Urinary bladder (tissue), 4 donors: ENCODE results near the gene METTL5. TPM values are rescaled to one million over a fixed set of nuclear protein-coding genes. Genes with fewer than 3 reads are reported as not detected.
"Not testable (repeated sequence)": the region's sequence is repeated elsewhere in the genome, so short reads cannot be mapped to it uniquely, and the experiment has no call there.

Source experiments
- DNase-seq: peaks from one replicate; pipeline ENCODE4 v3.0.0-alpha.2; 2015; ENCODE audit errors: extremely low spot score
- H3K27ac ChIP-seq: one replicate; pipeline ENCODE4 v1.5.1; 2013; ENCODE audit warnings: low read depth, mild to moderate bottlenecking, moderate library complexity
- H3K36me3 ChIP-seq: one replicate; pipeline ENCODE4 v1.6.1; 2013; ENCODE audit warnings: mild to moderate bottlenecking, moderate library complexity; ENCODE audit not compliant: insufficient read depth
- H3K4me1 ChIP-seq: one replicate; pipeline ENCODE4 v1.6.1; 2013; ENCODE audit warnings: mild to moderate bottlenecking, moderate library complexity; ENCODE audit not compliant: insufficient read depth
- H3K4me3 ChIP-seq: one replicate; pipeline ENCODE4 v1.5.1; 2013; ENCODE audit warnings: low read depth, low read length
- WGBS: extraction: QIAGEN DNeasy Blood & Tissue Kit; methylation state at CpG from one replicate; pipeline ENCODE4 v1.1.7; 2013; 5-methylcytosine and 5-hydroxymethylcytosine counted together
- polyA plus RNA-seq: library from polyadenylated mRNA; stranded (reverse); fragments of 200-250 nt; gene quantifications from one replicate; pipeline ENCODE4 v1.2.3, GENCODE V29; 2013
- total RNA-seq: library from RNA; depleted of rRNA; stranded (reverse); fragments of >200 nt; gene quantifications from one replicate; pipeline ENCODE4 v1.2.3, GENCODE V29; 2014
- donor health status: healthy with polysubstance abuse.
- donor health status: healthy.

The METTL5 gene
- total and polyA plus RNA-seq, 2 donors: 47.6 to 61.1 TPM

DNA sequence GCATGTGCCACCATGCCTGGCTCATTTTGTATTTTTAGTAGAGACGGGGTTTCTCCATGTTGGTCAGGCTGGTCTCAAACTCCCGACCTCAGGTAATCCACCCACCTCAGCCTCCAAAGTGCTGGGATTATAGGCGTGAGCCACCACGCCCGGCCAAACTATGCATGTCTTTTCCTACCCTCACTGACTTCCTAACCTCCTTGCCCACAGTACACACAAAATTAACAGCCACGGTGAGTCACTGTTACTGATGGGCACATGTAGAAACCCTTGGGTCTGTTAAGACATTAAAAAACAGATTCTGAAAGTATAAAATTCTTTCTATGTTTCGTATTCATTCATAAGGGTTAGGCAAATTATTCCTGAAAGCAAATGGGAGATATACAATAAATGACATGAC is 4.6 kb downstream of the METTL5 start:
- 82% methylated on average over 7 of the region's 7 CpGs for WGBS
- not testable (repeated sequence) for H3K27ac ChIP-seq

DNA sequence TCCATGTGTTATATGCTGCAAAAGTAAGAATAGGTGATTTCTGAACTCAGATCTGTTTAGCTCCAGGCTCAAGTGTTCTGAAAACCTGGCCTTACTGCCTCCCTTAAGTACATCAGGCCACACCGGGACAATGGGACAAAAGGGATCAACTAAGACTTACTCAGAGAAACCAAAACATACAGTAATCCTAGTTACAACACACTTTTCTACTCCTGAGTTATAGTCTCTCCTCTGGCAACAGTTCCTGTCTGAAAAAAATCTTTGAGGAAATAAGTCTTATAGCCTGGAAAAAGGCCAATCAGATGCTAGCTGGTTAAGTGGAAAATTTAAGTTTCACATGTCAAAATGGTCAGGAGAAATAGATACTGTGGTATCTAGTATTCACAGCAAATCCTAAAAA is 5.6 kb downstream of the METTL5 start:
- Histone ChIP-seq H3K4me1 (no peaks in the 10 kb centered on the region), H3K27ac (no peak overlapping the region), H3K36me3 (peaks cover 2% of the 10 kb centered on the region), H3K4me3 (no peak overlapping the region)
- no peak for DNase-seq
- WGBS: 58% methylated on average over 1 of the region's 1 CpG

More for the DNA sequence above, 4.6 kb downstream of the METTL5 start:
- DNase-seq, H3K4me3 ChIP-seq, H3K36me3 ChIP-seq, H3K4me1 ChIP-seq: not testable (repeated sequence)

DNA sequence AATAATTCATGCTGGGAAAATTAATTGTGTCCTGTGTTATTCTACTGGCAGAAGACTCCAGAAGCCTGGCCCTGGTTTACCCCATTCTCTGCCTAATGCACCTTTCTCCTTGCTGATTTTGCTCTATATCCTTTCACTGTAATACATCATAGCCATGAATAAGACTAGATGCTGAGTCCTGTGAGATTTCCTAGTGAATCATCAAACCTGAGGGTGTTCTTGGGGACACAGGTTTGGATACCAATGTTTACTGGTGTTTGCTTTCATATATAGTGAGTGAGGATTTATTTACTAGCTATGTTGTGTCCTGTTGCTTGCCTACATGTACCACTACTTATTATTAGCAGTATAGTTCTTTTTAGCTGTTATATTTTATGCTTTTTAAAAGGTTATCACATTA is 6.5 kb downstream of the METTL5 start:
- Histone ChIP-seq H3K4me1 (no peaks in the 10 kb centered on the region), H3K27ac (no peak overlapping the region), H3K36me3 (peaks cover 3% of the 10 kb centered on the region), H3K4me3 (no peak overlapping the region)
- no peak for DNase-seq

DNA sequence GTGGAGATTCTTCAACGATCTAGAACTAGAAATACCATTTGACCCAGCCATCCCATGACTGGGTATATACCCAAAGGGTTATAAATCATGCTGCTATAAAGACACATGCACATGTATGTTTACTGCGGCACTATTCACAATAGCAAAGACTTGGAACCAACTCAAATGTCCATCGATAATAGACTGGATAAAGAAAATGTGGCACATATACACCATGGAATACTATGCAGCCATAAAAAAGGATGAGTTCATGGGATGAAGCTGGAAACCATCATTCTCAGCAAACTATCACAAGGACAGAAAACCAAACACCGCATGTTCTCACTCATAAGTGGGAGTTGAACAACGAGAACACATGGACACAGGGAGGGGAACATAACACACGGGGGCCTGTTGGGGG is 7.3 kb downstream of the METTL5 start:
- H3K36me3 ChIP-seq, H3K4me1 ChIP-seq: not testable (repeated sequence)

DNA sequence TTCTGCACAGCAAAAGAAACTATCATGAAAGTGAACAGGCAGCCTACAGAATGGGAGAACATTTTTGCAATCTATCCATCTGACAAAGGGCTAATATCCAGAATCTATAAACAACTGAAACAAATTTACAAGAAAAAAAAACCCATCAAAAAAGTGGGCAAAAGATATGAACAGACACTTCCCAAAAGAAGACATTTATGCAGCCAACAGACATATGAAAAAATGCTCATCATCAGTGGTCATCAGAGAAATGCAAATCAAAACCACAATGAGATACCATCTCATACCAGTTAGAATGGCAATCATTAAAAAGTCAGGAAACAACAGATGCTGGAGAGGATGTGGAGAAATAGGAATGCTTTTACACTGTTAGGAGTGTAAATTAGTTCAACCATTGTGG is 7.7 kb downstream of the METTL5 start:
- not testable (repeated sequence) for H3K27ac ChIP-seq, H3K4me3 ChIP-seq, H3K4me1 ChIP-seq, DNase-seq, H3K36me3 ChIP-seq

More for the DNA sequence above, 7.3 kb downstream of the METTL5 start:
- not testable (repeated sequence) for DNase-seq, H3K4me3 ChIP-seq, H3K27ac ChIP-seq
- WGBS: 96% methylated on average over 6 of the region's 6 CpGs

DNA sequence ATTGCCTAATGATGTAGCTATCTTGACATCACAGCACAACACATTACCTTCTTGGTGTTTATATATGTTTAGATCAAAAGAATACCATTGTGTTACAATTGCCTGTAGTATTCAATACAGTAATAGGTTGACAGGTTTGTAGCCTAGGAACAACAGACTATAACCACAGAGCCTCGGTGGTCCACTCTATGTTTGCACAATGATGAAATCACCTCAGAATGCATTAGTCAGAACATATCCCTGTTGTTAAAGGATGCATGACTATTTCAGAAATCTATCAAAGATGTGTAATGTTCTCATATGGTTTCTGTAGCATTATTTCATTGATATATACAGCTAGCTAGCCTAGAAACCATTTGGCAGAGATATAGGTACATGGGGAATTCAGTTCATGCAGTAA is 8.9 kb downstream of the METTL5 start:
- no peak for DNase-seq
- H3K4me1 ChIP-seq: no peaks in the 10 kb centered on the region
- no peak overlapping the region for H3K27ac ChIP-seq
- WGBS: 65% methylated on average over 1 of the region's 1 CpG
- H3K36me3 ChIP-seq: peaks cover 9% of the 10 kb centered on the region
- H3K4me3 ChIP-seq: no peak overlapping the region

DNA sequence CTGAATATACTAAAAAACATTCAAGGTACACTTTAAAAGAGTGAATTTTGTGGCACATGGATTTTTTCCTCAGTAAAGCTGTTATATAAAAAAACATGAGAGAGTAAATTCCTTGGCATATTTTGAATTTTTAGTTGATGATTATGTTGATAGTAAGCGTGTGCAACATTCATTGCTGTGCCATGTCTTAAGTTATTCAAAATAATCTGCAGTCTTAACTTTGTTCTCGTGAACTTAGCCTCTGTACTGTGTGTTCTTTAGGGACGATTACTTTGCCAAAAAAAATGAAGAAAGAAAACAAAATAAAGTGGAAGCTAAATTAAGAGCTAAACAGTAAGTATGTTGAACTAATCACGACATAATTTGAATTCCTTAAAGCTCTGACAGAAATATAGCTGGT is 16.5 kb downstream of the METTL5 start:
- 78% methylated on average over 4 of the region's 4 CpGs for WGBS
- peaks cover 9% of the 10 kb centered on the region for H3K36me3 ChIP-seq
- DNase-seq: no peak
- no peak overlapping the region for H3K4me3 ChIP-seq
- no peaks in the 10 kb centered on the region for H3K4me1 ChIP-seq
- H3K27ac ChIP-seq: no peak overlapping the region

DNA sequence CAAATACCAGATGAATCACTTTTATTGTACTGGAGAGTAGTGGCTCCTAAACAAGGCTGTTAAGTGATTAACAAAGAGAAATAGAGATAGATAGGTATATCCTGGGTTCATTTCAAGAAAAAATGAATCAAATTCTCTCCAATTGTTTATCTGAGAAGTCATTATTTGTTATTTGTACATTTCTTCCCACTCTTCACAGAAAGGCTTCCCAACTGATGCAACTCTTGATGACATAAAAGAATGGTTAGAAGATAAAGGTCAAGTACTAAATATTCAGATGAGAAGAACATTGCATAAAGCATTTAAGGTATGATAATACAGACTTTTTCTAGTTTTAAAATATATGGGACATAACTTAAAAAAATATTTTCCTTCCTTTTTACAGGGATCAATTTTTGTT is 18.1 kb downstream of the METTL5 start:
- Histone ChIP-seq H3K36me3 (peaks cover 6% of the 10 kb centered on the region), H3K27ac (no peak overlapping the region), H3K4me3 (no peak overlapping the region), H3K4me1 (no peaks in the 10 kb centered on the region)
- no peak for DNase-seq

DNA sequence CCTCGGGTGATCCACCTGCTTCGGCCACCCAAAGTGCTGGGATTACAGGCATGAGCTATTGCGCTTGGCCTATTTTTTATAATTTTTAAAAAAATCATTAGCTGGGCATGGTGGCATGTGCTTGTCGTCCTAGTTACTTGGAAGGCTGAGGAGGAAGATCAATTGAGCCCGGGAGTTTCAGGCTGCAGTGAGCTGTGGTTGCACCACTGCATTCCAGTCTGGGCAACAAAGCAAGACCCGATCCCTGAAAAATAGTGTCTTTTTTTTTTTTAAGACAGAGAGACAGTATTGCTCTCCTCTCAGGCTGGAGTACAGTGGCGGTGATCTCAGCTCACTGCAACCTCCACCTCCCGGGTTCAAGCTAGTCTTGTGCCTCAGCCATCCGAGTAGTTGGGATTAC is 21.2 kb downstream of the METTL5 start:
- no peak for DNase-seq
- Histone ChIP-seq H3K36me3 (peaks cover 6% of the 10 kb centered on the region), H3K4me3 (no peak overlapping the region), H3K4me1 (no peaks in the 10 kb centered on the region), H3K27ac (no peak overlapping the region)
- 92% methylated on average over 9 of the region's 9 CpGs for WGBS

DNA sequence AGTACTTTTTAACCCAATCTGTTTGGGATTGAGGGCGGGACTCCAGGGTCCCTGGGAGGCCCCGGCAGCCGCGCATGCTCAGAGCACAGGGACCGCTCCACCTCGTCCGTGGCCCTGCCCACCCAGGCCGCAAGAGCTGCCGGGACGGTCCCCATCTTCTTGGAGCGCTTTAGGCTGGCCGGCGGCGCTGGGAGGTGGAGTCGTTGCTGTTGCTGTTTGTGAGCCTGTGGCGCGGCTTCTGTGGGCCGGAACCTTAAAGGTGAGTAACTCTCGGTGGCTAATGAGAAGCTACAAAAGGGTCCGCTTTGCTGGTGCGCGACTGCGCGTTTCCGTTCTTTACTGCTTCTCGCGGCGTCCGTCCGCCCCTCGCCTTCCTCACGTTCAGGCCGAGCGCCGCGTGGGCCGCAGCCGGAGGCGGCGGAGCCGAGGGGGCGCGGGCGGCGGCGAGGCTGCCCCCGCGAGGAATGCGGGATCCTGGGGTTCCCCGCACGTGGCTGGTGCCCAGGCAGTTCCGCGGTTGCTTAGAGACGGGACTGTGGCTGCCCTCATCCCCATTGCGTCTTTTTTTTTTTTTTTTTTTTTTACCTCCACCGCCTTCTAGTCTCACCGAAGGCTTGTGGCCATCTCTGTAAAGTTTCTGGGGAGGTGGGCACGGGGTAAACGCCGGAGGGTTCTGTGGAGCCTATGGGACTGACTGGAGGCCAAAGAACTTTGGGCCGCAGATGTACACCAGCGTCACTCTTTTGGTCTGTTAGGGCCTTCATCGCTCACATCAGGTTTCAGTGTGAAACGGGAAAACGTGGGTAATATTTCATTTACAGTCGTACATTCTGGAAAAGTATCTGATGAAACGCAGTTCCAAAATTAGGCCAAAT is 25.8 kb downstream of the METTL5 start, which contains the start of gene SSB:
TSS of gene SSB (plus strand) at position 154 of the 875 bp plus-strand sequence. CDS start 2,090 bp downstream, outside the sequence.
- DNase-seq: peak; percentile 81
- under 1% methylated on average over 67 of the region's 67 CpGs for WGBS
- H3K27ac ChIP-seq: peak within 1 kb of the TSS; percentile 71
- H3K4me3 ChIP-seq: peak within 1 kb of the TSS; percentile 96
- H3K4me1 ChIP-seq: no peaks in the 10 kb centered on the region
- H3K36me3 ChIP-seq: peaks cover 3% of the 10 kb centered on the region

DNA sequence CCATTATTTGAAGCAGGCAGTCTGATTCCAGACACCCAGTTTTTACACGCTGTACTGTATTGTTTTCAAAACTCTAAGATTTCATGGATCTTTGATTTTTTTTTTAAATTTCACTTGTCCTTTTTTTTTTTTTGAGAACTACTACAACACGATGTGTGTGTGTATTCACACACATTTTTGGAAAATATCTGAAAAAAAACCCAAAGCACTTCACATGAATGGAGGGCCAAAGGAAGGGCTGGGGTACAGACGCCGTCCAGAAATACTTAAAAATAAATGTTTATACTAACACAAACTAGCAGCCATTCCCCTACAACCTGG is 26.3 kb downstream of the METTL5 start:
- no peak overlapping the region for H3K27ac ChIP-seq
- WGBS: 8% methylated on average over 4 of the region's 4 CpGs
- no peak for DNase-seq

DNA sequence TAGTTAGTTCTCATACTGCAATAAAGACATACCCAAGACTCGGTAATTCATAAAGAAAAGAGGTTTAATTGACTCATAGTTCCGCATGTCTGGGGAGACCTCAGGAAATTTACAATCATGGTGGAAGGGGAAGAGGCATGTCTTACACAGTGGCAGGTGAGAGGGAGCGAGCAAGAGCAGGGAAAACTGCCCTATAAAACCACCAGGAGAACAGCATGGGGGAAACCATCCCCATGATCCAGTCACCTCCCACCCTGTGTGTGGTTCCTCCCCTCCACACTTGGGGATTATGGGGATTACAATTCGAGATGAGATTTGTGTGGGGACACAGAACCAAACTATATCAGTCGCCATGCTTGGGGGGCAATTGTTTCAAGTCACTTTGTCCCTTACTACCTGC is 27.1 kb downstream of the METTL5 start:
- 84% methylated on average over 5 of the region's 5 CpGs for WGBS
- no peak for DNase-seq
- Histone ChIP-seq H3K4me3 (no peak overlapping the region), H3K4me1 (no peaks in the 10 kb centered on the region), H3K36me3 (peaks cover 3% of the 10 kb centered on the region), H3K27ac (no peak overlapping the region)

More for the DNA sequence above, 26.3 kb downstream of the METTL5 start:
- Histone ChIP-seq H3K4me1 (no peaks in the 10 kb centered on the region), H3K36me3 (peaks cover 3% of the 10 kb centered on the region), H3K4me3 (peak overlapping the region; percentile 96)

DNA sequence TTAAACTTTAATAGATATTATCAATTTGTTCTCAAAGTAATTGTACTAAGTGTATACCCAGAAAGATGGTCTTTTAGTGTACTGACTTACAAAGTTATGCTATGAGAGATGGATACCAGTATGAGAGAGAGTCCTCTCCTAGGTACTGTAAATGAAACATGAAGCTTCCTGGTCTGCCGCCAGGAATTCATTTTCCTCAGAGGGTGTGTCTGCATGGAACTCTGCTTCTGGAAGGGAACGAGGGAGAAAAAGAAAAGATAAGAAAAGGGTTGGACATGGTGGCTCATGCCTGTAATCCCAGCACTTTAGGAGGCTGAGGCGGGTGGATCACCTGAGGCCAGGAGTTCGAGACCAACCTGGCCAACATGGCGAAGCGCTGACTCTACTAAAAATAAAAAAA is 28.3 kb downstream of the METTL5 start:
- WGBS: 76% methylated on average over 6 of the region's 6 CpGs
- DNase-seq: no peak
- H3K4me3 ChIP-seq: no peak overlapping the region
- H3K27ac ChIP-seq: no peak overlapping the region
- H3K36me3 ChIP-seq: no peaks in the 10 kb centered on the region
- H3K4me1 ChIP-seq: no peaks in the 10 kb centered on the region

DNA sequence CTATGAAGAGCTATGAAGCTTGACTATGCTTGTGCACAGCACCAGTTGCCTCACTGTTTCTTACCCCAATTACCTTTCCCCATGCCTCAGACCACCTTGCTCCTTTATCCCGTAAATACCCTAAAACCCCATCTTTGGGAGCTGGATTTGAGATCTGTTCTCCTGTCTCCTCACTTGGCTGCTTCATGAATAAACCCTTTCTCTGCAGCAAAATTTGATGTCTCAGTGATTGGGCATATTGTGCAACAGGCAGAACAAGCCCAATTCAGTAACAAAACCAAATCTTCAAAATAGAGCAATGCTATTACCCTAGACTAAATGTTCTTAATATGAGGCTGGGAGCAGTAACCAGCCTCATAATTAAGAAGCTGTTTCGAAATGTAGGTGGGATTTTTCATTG is 29.5 kb downstream of the METTL5 start:
- 92% methylated on average over 2 of the region's 2 CpGs for WGBS
- Histone ChIP-seq H3K36me3 (no peaks in the 10 kb centered on the region), H3K27ac (no peak overlapping the region), H3K4me1 (no peaks in the 10 kb centered on the region), H3K4me3 (no peak overlapping the region)
- DNase-seq: no peak
